Measurements from ENCODE around the gene SOCS7.

Gene SOCS7

DNA sequence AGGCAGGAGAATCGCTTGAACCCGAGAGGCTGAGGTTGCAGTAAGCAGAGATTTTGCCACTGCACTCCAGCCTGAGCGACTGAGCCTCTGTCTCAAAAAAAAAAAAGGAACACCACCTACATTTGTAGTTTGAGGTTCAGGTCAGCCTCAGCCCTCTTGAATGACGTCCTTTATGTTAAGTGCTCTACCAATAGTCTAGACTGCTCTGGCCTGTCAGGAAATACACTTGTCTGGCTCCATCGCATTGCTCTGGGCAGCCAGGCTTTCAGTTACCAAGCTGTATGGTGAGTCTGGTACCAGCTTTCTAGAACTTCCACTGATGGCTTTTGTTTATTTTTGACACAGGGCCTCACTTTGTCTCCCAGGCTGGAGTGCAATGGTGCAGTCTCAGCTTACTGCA is 11.4 kb downstream of the SOCS7 start:
- DNase-seq (ENCODE audit: low read depth): no peak

DNA sequence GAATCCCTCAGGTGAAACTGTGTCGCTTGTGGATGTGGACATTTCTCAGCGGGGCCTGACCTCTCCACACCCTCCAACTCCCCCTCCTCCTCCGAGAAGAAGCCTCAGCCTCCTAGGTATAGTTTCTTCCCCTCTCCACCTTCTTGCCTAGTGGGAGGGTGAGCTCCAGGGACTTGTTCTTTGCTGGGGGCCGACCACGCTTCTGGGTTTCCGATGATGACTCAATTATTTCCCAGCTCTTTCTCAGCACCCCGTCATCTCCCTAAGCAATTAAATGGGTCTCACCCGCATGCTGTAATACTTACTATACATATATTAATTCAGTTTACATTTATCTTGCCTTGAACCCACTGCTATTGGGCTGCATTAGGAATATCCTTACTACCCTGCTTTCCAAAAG is 13.1 kb downstream of the SOCS7 start:
- no peak for DNase-seq (ENCODE audit: low read depth)

DNA sequence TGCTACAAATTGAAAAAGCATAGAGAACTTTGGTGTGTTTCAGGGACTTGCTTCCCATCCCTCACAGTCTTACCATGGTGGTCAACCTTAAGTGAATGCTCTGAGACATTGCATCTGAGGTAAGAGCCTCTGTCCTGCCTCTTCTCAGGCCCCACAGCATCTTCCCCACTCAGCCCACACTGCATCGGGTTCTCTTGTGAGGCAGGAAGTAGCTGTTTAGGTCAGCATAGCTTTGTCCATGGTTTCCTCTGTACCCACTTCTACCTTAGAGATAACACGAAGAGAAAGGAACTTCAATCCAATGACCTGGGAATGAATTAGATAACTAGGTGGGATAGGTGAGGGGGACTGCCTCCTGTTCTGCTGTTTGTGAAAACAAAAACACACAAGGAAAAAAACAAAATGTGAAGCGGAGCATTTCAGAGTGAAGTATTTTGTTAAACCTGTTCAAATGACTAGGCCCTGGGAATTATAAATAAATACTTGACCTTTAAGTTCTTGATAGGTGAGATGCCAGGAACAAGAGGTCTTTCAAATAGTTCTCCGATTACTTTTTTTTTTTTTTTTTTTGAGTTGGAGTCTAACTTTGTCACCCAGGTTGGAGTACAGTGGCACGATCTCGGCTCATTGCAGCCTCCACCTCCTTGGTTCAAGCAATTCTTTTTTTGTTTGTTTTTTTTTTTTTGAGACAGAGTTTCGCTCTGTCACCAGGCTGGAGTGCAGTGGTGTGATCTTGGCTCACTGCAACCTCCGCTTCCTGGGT is 17.7 kb downstream of the SOCS7 start:
- DNase-seq (ENCODE audit: low read depth): no peak

DNA sequence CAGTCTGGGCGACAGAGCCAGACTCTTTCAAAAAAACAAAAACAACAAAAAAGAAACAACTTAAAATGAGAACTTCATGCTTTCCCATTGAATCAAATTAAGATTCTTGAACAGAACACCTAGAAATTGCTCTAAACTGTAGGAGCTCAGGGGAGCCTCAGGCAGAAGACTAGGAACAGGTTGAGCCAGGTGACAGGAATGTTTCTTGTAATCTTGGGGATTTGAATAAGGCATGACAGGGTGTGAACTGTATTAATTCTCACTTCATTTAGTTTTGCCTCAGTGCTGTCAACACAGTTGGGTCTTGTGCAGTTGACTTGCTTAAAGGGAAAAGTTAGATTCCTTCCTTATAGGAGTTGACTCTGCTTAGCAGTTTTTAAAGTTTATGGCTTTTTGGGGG is 27.8 kb downstream of the SOCS7 start:
- no peak for DNase-seq (ENCODE audit: low read depth)

DNA sequence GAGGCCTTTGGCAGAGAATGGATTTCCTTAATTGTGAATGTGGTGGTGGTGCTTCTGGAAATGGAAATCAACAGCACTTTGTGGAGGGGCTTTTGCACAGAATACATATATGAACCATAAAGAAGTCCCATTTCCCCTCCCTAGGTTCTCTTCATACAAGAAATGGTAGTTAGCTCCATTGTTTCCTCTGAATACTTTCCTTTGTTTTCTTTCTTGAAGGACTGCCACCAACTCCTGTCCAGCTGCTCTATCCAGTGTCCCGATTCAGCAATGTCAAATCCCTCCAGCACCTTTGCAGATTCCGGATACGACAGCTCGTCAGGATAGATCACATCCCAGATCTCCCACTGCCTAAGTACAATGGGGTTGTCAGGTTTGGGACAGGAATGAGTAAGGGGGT is 43.4 kb downstream of the SOCS7 start:
- no peak for DNase-seq (ENCODE audit: low read depth)

DNA sequence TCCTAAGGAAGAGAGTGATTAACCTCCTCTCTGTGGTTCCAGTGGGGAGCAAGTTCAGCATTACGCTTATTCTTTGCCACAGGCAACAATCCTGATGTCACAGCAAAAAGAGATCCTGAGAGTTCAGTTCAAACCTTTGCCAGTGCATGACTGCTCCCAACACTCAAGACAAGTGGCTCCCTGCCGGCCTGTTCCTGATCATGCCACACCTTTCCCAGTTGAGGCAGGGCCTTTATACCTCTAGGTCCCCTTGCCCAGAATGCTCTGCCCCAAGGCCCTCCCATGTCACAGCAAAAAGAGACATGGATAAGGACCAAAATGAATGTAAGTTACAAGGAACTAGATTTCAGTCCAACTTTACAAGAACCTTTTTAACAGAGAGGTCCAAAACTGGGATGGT is 45.6 kb downstream of the SOCS7 start:
- no peak for DNase-seq (ENCODE audit: low read depth)

DNA sequence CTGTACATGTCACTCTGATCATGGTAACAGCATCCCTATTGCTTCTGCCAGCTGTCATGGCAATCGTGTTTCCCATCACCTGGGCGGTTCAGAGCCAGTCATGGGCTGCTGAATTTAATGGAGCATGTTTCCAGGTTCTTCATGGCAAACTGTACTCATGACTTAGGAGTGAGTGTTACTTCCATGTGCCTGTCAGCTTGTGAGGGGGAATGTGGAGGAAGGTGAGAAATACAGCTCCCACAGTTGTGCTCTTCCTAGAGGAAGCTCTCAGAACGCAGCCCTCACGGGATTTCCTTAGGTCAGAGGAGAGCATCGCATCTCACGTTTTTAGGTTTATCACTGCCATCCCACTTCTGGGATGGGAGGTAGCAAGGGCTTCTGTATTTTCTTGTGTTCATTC is 48.6 kb downstream of the SOCS7 start:
- no peak for DNase-seq (ENCODE audit: low read depth)

DNA sequence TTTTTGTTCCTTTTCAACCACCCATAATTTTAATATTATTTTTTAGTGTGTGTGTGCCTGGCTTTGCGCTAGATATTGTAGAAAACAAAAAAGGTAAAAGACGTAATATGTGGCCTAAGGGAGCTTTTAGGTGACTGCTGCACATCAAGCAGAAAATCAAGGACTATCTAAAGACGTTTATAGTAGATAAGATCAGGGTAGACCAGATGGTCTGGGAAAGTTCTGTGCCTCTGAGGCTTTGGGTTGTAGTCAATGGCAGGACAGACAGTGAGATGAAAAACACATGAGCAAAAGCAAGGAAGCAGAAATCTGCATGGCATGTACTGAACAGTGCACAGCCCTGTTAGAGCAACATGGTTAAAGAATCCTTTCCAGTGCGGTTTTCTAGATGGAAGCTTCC is 49.8 kb downstream of the SOCS7 start:
- DNase-seq (ENCODE audit: low read depth): no peak

DNA sequence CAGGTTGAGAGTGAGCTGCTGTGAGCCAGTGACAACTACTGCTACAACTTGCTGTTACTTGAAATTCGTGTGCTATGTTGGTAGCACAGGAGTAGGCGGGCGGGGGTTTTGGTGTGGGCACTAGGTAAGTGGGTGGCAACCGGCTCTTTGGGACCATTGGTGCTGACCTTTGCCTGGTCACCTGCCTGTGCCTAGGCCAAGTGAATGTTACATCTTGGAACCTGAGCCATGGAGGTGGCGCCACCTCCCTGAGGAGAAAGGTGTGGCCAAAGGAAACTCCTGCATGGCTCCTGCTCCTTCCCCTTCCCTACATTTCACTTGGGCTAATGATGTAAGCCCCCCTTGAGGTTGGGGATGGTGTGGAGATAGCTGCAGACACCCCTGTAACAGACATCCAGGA is 51.3 kb downstream of the SOCS7 start:
- DNase-seq (ENCODE audit: low read depth): no peak

DNA sequence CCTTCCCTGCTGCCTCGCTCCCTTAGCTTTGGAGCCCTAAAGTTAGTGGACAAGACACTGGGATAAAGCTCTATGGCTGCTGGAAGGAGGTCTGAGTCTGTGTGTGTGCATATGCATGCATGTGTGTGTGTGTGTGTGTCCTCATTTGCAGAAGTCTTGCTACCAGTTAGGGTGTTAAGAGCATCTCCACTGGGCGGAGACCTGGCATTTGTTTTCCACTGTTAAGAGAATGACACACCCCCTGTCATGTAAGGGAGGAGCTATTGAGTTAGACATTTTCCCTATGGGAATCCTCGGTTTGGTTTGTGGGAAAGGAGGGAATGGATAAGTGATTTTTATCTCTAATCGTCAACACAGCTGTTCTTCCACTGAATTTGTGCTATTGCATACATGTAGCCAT is 51.8 kb downstream of the SOCS7 start:
- DNase-seq (ENCODE audit: low read depth): no peak

DNA sequence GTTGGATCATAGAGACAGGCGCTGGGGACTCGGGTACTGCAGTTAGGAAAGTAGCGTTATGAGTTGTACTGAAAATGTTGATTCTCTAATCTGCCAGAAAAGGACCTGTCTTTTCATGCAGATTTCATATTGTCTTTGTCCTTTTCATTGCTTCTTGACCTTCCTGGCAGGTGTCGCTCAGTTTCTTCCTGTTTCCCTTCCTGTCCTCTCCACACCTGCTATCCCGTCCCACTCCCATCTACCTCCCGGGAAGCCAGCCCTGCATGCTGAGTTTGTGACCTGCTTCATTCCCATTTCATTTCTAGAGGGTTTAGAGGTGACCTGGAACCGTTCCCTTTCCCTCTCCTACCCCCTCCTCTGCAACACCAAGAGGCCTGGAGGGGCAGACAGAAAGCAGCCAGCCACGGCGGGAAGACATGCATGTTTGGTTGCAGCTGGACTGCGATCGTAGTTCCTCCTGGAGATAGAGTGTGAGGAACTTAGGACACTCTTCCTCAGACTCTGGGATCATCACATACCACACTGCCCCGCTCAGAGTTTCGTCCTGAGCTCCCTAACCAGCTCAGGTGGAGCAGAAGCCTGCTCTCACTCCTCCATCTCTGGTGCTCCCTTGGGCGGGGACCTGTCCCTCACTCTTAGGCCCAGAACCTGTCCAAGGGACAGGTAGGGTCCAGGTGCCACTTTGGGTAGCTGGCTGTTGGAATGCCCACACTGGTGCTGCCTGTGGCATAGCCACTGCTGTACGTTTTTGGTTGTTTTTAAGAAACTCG is 52.7 kb downstream of the SOCS7 start:
- DNase-seq (ENCODE audit: low read depth): no peak

DNA sequence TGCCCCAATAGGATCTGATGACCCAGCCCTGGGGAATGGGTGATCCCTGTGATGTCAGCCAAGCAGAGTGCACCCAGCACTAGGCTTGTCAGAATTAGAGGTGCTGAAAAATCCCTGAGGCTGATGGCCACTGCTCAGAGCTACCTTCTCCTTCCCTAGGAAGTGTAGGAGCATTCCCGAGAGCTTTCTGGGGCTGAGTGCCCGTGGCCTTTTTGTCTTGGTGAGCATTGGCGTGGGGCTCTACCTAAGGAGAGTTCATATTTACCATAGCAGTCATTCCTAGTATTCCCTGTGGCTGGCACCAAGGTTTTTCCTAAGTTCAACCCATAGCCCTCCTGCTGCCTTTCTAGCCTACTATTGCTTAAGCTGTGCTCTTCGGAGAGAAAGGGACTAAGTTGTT is 54.0 kb downstream of the SOCS7 start:
- DNase-seq (ENCODE audit: low read depth): no peak

DNA sequence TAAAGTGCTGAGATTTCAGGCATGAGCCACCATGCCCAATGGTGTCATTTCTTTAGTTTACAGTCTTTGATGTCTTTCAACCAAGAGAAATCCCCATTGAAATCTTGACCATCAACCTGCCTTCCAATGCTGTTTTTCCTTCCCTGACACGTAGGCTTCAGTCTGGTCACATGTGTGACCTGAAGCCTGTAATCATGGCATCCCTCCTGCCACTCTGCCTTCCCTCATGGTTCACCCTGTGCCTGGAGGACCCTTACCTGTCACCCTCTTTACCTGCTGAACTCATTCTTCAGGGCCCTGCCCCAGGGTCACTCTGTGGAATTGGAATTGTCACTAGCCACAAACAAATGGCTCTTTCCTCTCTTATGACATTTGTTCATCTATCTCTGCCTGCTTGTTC is 58.6 kb downstream of the SOCS7 start:
- no peak for DNase-seq (ENCODE audit: low read depth)

DNA sequence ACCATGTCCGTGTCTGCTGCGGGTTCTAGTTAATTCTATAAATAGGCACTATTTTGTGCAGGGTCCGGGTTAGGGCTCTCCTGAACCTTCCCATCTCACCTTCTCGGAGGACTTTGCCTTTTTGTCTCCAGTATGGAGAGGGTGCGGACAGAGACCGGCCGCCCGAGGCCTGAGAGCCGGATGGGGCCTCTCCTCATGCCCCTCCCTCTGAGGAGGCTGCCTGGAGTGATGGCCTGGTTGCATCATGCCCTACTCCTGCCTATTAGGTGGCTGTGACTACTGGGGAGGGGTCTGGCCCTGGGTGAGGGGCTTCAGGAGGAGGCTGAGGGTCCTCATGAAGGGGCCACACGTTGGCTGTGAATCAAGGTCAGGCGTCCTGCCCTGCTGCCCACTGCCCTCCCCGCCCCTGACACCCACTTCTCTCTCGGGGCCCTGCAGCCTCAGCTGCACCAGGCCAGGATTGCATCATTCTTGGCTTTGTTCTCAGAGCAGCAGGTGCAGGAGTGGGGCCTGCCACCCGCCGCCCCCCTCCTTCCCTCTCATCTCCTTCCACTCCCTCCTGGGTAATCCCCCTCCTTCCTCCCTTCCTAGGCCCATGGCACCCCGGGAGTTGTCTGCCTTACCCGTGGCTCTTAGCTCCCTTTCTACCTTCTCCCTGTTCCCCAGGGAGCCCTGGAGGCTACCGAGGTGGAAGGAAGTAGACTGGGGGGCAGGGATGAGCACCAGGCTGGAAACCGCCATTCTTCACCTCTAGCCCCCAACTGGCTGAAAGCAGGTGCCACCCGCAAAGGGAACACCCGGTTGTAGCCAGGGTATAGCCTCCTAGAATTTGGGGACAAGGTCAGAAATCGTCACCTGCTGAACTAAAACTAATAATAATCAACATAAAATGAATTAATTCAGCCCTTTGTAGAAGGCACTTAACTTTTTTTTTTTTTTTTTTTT is 63.9 kb downstream of the SOCS7 start:
- DNase-seq (ENCODE audit: low read depth): no peak

DNA sequence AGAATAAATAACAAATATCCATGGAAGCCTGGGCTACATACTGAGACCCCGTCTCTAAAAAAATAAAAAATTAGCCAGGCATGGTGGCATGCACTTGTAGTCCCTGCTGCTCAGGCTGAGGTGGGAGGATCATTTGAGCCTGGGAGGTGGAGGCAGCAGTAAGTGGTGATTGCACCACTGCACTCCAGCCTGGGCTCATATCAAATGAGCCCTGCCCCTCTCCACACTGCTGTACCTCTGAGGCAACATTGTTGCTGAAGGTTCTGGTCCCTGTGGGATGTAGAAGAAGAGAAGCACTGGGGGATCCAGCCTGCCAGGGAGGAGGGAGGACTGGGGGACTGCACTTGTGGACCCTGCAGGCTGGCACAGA is 65.2 kb downstream of the SOCS7 start:
- DNase-seq (ENCODE audit: low read depth): no peak

DNA sequence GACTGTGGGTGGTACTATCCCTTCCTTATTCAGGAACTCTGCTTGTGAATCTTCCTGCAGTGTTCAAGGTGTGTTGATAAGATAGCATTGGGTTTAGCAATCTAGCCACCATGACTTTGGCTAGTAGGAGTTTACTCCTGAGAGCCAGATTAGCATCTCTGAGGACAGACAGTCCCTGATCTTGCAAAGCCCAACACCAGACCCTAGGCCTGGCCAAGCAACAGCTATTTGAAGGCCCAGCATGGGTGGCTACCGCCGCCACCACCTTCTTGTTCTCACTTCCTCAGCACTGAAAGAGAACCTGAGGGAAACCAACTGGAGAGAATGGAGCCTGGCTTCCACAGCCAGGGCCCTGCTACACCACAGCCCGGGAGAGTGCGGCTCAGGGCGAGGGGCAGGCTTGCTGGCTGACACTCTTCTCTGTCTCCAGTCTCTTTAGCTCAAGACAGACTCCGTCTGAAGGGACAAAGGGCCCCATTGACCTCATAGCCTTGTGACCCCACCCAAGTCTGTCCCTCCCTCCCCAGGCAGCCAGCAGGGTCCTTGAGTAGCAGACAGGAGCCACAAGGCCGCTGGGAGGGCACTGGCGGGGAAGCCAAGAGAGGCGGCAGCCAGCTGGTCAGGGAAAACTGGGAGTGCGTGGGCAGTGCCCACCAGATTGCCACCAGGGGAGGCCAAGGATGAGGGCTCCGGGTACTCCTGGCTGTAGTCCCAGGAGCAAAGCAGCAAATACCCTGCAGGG is 65.7 kb downstream of the SOCS7 start:
- no peak for DNase-seq (ENCODE audit: low read depth)

DNA sequence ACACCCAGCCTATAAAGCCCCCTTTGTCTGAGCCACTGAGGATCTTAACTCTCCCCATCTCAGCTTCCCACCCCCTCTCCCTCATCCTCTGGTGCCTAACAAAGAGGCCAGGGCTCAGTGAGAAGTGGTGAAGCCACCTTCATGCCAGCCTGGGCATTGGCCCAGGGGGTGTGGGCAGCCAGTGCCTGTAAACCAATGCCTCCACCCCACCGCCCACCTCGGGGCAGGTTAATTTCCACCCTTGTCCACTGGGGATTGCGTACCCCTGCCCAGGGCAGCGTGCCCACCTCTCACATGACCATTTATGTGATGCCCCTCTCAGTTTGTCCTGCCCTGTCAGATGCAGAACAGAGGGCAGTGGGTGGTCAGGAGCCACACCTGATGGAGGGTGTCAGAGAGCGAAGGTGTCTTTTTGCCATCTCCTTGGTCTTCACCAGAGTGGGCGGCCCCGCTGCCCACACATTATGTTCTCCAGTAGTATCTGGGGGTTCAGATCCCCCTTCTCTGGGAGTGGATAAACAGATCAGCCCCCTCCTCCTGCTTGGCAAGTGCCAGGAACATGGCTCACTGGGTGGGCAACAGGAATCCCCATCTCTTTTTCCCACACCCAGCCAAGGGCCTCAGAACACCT is 66.5 kb downstream of the SOCS7 start:
- DNase-seq (ENCODE audit: low read depth): no peak

DNA sequence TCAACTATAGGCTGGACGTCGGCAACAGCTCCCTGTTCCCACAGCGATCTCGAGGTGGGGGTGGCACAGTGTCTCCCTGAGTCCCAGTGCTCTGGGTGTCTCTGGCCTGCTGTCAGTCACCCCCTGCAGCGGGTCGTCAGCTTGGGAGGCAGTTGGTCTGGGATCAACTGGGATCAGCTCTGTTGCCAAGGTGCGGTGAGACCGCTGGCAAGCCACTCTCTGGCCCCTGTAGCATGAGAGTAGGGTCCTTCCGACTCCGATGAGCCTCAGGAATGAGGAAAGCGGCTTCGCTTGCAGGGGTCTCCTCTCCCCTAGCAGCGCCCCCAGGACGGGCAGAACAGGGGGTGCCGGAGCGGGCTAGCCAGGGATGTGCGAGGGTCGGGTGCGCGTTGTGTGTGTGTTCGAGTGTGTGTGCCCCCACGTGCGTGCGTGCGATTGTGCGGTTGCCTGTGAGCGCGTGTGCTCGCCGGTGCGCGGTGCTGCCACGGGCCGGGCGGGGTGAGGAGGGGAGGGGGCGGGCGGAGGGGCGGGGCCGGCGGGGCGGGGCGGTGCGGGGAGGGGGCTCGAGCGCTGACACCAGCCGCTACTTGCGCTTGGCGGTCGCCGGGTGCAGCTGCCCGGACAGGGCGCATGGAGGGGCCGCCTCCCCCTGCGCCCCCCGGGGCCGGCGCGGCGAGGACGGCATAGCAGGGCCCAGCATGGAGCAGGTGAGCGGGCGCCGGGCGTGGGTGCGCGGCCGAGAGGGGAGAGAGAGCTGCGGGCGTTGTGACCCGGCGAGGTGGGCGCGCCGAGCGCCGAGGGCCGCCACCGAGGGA is 67.3 kb downstream of the SOCS7 start:
- no peak for DNase-seq (ENCODE audit: low read depth)

DNA sequence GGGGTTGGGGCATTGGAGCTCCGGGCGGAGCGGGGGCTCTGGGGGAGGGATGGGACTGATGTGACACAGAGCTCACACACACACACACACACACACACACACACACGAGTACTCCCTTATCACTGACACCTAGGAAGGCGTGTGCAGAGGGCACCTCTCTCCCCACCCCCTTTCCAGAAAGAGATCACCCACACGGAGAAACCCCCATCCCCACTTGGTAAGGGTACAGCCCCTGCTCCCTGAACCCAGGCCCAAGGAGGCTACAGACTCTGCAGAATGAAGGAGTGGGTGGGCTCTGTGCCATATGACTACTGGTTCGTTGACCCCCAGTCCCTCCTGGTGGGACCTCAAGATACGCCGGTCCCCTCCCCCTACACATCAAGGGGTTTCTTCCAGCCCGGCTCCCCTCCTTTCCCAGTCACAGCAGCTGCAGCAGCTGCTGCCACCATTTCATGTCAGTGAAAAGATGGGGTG is 67.9 kb downstream of the SOCS7 start:
- DNase-seq (ENCODE audit: low read depth): no peak

DNA sequence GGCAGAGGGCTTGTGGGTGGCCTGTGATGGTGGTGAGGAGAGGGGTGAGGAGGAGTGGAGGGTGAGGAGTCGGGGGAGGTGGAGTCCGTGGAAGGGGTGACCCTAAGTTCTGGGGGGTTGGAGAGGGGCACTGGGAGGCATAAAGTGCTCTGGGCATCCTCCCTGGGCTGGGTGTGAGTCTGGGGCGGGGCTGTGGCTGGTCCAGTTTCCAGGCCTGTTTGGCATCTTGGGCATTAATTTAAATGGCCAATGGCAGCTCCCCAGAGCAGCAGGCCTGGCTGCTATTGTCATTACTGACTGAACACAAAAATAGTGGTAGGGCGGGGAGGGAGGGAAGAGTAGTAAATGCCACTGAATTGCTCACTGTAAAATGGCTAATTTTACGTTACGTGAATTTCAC is 68.9 kb downstream of the SOCS7 start:
- DNase-seq (ENCODE audit: low read depth): no peak
